ENCODE measurements around the gene NOL4L. TPM values are rescaled to one million over a fixed set of nuclear protein-coding genes. Genes with fewer than 3 reads are reported as not detected.

NOL4L gene
- total RNA-seq, 1 experiment from 2014 or later = 31.7 TPM

GRCh38 chr20:32510601-32511357 is 74.4 kb downstream of the NOL4L start:
- peak; percentile 31 for DNase-seq
- Histone ChIP-seq H3K14ac (ENCODE audit: insufficient read depth, low read length) (peak overlapping the region; percentile 24), H3K27me3 (ENCODE audit: insufficient read depth, low read length) (no peaks in the 10 kb centered on the region), H2BK15ac (ENCODE audit: low read depth, low read length) (no peak overlapping the region), H4K5ac (ENCODE audit: insufficient read length, low read depth, low read length) (no peak overlapping the region), H3K79me2 (ENCODE audit: insufficient read depth, low read length) (no peaks in the 10 kb centered on the region), H3K79me1 (ENCODE audit: insufficient read depth, low read depth, low read length, poor library complexity, severe bottlenecking) (no peaks in the 10 kb centered on the region), H2BK12ac (ENCODE audit: insufficient read length, low read depth, low read length) (no peak overlapping the region), H3K9me3 (ENCODE audit: control insufficient read depth, low read depth, low read length) (no peaks in the 10 kb centered on the region), H2BK20ac (ENCODE audit: low read depth, low read length, poor library complexity, severe bottlenecking) (no peak overlapping the region), H4K20me1 (ENCODE audit: control insufficient read depth, insufficient read depth, insufficient read length) (no peaks in the 10 kb centered on the region), H2BK5ac (ENCODE audit: insufficient read length, low read length) (no peak overlapping the region), H3K27ac (ENCODE audit: insufficient read length, low read depth, low read length) (no peak overlapping the region), H3K9ac (ENCODE audit: extremely low read depth, insufficient read length, low read length) (no peak overlapping the region), H3K23ac (ENCODE audit: insufficient read length, low read depth, low read length) (no peak overlapping the region), H3T11ph (ENCODE audit: low read length) (no peak overlapping the region), H3K18ac (ENCODE audit: insufficient read length, low read depth, low read length) (no peak overlapping the region), H3K4me1 (ENCODE audit: insufficient read depth, low read length) (no peaks in the 10 kb centered on the region; the same call in 1 of the 2 replicates), H3K56ac (ENCODE audit: insufficient read length, low read depth, low read length) (no peak overlapping the region), H2AK5ac (ENCODE audit: insufficient read length, low read length) (no peak overlapping the region), H2BK120ac (ENCODE audit: low read depth, low read length, poor library complexity, severe bottlenecking) (no peak overlapping the region), H4K91ac (ENCODE audit: insufficient read length, low read depth, low read length) (no peak overlapping the region), H3K23me2 (ENCODE audit: insufficient read length, low read depth, low read length, poor library complexity, severe bottlenecking) (no peaks in the 10 kb centered on the region), H4K8ac (replicated peaks; ENCODE audit: insufficient read length, low read depth, low read length) (no peak overlapping the region), H3K4ac (ENCODE audit: low read depth, low read length) (no peak overlapping the region), H3K4me2 (ENCODE audit: insufficient read depth, insufficient read length, low read length) (no peak overlapping the region), H2AFZ (ENCODE audit: low read length) (no peak overlapping the region)
- peaks cover 21% of the 10 kb centered on the region for H3K27me3 Mint-ChIP-seq (ENCODE audit: low read depth)
- no peaks in the 10 kb centered on the region for H3K9me3 Mint-ChIP-seq
- H3K4me3 Mint-ChIP-seq = no peak overlapping the region; a peak in 1 of 5 replicates
- WGBS (ENCODE audit: extremely low coverage, insufficient read length, low lambda C conversion rate) = no CpG with 5 or more reads among the region's 17 CpGs
- peak overlapping the region in 2 of 3 experiments; percentile 40 to 44; a peak in 1 of 7 replicates for H3K27ac Mint-ChIP-seq
- H3K36me3 Mint-ChIP-seq (ENCODE audit: insufficient read depth in 1 of 3, low read depth in 3 of 3) = no peaks in the 10 kb centered on the region; a peak in 1 of 7 replicates
- no peak for TF ChIP-seq CTCF (conservative IDR thresholded peaks at IDR 0.05)
- peaks cover 27 to 30% of the 10 kb centered on the region in 2 experiments for H3K4me1 Mint-ChIP-seq
